ENCODE data around the gene RBM43. TPM values are rescaled to one million over a fixed set of nuclear protein-coding genes. Genes with fewer than 3 reads are reported as not detected.
"Not testable (repeated sequence)": the region's sequence is repeated elsewhere in the genome, so short reads cannot be mapped to it uniquely, and the experiment has no call there.

The RBM43 gene
- total RNA-seq, 1 donor from 2014 or later: 3.9 TPM

DNA sequence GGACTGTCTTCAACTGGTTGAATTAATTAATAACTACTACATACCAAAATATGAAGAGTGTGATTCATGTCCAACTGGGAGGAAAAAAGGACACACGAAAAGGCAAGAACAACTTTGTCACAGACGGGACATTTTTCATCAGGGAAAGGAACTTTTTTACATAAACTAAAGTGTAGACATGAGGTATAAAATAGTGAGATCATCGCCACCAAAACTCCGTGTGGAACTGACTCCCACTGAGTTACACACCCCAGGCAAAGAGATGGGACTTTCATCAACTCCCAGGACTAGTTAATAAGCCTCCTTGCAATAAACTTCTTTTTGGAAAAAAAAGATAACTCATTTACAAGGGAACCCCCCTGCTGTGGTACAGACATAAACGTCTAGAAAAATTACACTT is 40.7 kb upstream of the RBM43 start:
- H3K4me3 ChIP-seq: no peak overlapping the region
- no peak overlapping the region for H3K27ac ChIP-seq
- no peaks in the 10 kb centered on the region for H3K27me3 ChIP-seq
- intact Hi-C loops (cut with DNase I): no loop called here
- TF ChIP-seq POLR2AphosphoS5 (IDR thresholded peaks at IDR 0.05; ENCODE audit: insufficient read depth in 1 of 2, low read depth in 1 of 2) (no peak), POLR2A (IDR thresholded peaks at IDR 0.05) (no peak)
- TF ChIP-seq, protein P1, sequence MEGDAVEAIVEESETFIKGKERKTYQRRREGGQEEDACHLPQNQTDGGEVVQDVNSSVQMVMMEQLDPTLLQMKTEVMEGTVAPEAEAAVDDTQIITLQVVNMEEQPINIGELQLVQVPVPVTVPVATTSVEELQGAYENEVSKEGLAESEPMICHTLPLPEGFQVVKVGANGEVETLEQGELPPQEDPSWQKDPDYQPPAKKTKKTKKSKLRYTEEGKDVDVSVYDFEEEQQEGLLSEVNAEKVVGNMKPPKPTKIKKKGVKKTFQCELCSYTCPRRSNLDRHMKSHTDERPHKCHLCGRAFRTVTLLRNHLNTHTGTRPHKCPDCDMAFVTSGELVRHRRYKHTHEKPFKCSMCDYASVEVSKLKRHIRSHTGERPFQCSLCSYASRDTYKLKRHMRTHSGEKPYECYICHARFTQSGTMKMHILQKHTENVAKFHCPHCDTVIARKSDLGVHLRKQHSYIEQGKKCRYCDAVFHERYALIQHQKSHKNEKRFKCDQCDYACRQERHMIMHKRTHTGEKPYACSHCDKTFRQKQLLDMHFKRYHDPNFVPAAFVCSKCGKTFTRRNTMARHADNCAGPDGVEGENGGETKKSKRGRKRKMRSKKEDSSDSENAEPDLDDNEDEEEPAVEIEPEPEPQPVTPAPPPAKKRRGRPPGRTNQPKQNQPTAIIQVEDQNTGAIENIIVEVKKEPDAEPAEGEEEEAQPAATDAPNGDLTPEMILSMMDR (IDR thresholded peaks at IDR 0.05): no peak
- no peak for DNase-seq (ENCODE audit: extremely low spot score in 2 of 2)
- H3K4me1 ChIP-seq: no peaks in the 10 kb centered on the region
- H3K9me3 ChIP-seq: no peaks in the 10 kb centered on the region
- H3K36me3 ChIP-seq: no peaks in the 10 kb centered on the region

DNA sequence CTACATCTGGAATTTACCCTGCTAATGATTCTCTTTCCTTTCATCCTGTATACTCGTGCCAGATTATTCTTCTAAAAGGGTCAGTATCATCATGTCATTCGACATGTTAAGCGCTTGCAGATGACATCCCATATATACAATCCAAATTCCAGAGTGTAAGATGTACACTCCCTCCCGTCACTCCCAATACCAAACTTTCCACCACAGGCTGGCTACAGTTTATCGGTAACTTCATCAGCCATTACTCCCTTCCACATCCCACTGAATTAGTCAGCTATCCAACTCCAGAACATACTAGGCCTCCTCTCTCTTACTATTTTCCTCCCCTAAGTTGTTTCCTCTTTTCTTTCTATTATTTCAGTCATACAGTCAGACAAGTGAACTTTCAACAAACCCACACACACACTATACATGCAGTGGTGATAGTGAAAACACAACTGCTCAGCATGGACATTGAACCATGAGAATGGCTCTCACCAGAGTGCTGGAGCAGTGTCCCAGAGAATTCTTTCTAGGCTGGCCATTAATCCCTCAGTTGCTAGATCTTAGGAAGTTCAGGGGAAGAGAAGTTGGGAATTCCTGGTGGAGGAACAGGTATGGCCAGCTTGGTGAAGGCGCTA is 38.4 kb upstream of the RBM43 start:
- intact Hi-C loops (cut with DNase I): no loop called here
- no peaks in the 10 kb centered on the region for H3K9me3 ChIP-seq
- no peaks in the 10 kb centered on the region for H3K36me3 ChIP-seq
- DNase-seq (ENCODE audit: extremely low spot score in 2 of 2): no peak
- no peak overlapping the region for H3K4me3 ChIP-seq
- H3K27me3 ChIP-seq: no peaks in the 10 kb centered on the region
- no peaks in the 10 kb centered on the region for H3K4me1 ChIP-seq
- TF ChIP-seq, protein P1 (IDR thresholded peaks at IDR 0.05): no peak
- TF ChIP-seq POLR2AphosphoS5 (IDR thresholded peaks at IDR 0.05; ENCODE audit: insufficient read depth in 1 of 2, low read depth in 1 of 2) (no peak), POLR2A (IDR thresholded peaks at IDR 0.05) (no peak)
- no peak overlapping the region for H3K27ac ChIP-seq

DNA sequence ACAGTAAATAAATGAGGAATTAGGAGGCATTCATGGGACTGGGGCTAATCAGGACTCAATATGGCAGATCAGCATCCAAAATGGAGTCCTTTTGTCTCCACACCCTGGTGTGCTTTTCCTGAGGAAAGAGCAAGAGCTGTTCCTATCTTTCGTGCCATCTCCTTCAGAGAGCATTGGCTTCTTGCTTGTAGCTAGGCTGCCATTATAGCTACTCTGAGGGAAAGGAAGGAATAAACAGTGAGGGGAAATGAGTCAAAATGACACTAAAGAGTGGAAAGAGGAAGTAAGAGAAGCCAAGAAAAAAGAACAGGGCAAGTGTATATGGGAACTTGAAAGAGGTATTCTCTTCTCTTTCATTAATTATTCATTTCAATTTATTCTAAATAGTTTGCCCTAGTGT is 36.2 kb upstream of the RBM43 start:
- TF ChIP-seq POLR2A (IDR thresholded peaks at IDR 0.05) (no peak), POLR2AphosphoS5 (IDR thresholded peaks at IDR 0.05; ENCODE audit: insufficient read depth in 1 of 2, low read depth in 1 of 2) (no peak)
- TF ChIP-seq, protein P1 (IDR thresholded peaks at IDR 0.05): no peak
- intact Hi-C loops (cut with DNase I): no loop called here
- no peak overlapping the region for H3K27ac ChIP-seq

DNA sequence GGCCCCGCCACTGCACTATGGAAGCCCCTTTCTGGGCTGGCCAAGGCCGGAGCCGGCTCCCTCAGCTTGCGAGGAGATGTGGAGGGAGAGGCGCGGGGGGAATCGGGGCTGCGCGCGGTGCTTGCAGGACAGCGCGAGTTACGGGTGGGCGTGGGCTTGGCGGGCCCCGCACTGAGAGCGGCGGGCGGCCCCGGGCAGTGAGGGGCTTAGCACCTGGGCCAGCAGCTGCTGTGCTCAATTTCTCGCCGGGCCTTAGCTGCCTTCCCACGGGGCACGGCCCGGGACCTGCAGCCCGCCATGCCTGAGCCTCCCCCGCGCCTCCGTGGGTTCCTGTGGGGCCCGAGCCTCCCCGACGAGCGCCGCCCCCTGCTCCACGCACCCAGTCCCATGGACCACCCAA is 34.3 kb upstream of the RBM43 start:
- H3K27me3 ChIP-seq; H3K36me3 ChIP-seq; H3K9me3 ChIP-seq; DNase-seq (ENCODE audit: extremely low spot score in 2 of 2); H3K4me1 ChIP-seq; H3K27ac ChIP-seq; intact Hi-C loops (cut with DNase I); H3K4me3 ChIP-seq: not testable (repeated sequence)

More for the DNA sequence above, 36.2 kb upstream of the RBM43 start:
- DNase-seq (ENCODE audit: extremely low spot score in 2 of 2): no peak
- Histone ChIP-seq H3K36me3 (no peaks in the 10 kb centered on the region), H3K9me3 (no peaks in the 10 kb centered on the region), H3K27me3 (no peaks in the 10 kb centered on the region), H3K4me1 (no peaks in the 10 kb centered on the region), H3K4me3 (no peak overlapping the region)

DNA sequence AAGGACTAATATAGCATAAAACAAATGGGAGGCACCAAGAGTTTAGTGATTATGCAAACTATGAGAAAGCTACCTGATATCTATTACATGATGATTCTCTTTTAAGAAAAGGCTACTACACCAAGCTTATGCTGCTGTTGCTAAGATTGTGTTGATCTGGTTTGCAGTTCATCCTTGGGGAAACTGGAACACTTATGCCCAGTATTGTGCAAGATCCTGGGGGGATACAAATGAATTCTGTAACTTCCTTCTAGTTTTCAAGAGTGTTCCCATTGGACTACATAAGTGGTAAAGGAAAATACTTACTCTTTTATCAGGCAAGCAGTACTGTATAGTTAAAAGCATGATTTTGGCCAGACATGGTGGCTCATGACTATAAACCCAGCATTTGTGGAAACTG is 30.9 kb upstream of the RBM43 start:
- H3K36me3 ChIP-seq: no peaks in the 10 kb centered on the region
- H3K9me3 ChIP-seq: no peaks in the 10 kb centered on the region
- H3K27ac ChIP-seq: no peak overlapping the region
- no peak for DNase-seq (ENCODE audit: extremely low spot score in 2 of 2)
- intact Hi-C loops (cut with DNase I): no loop called here
- no peaks in the 10 kb centered on the region for H3K27me3 ChIP-seq
- TF ChIP-seq, protein P1 (IDR thresholded peaks at IDR 0.05): no peak
- TF ChIP-seq POLR2AphosphoS5 (IDR thresholded peaks at IDR 0.05; ENCODE audit: insufficient read depth in 1 of 2, low read depth in 1 of 2): no peak
- no peak for TF ChIP-seq POLR2A (IDR thresholded peaks at IDR 0.05)
- peaks cover 10% of the 10 kb centered on the region for H3K4me1 ChIP-seq
- H3K4me3 ChIP-seq: no peak overlapping the region

Data from vagina (tissue), 2 donors.